Loucy (cell line): ENCODE measurements around the gene HSD17B12.
A peak's percentile ranks its signal among the peaks of the same experiment; 100 is the strongest.

Experiments used
- H2AFZ ChIP-seq: fragments of 200-600 bp; sonication (generic); 2 replicates; pipeline ENCODE4 v1.6.0; 2016; ENCODE audit warnings: antibody characterized with exemption, mild to moderate bottlenecking, low read length, moderate library complexity
- H3F3A ChIP-seq: fragments of 200-600 bp; 2 replicates; pipeline ENCODE4 v1.6.0; 2016; ENCODE audit warnings: antibody characterized with exemption, low read depth, mild to moderate bottlenecking
- H3K27me3 ChIP-seq: fragments of 200-600 bp; sonication (generic); 2 replicates; pipeline ENCODE4 v1.6.1; 2014; ENCODE audit warnings: low read length, mild to moderate bottlenecking; ENCODE audit not compliant: insufficient read depth, poor library complexity, severe bottlenecking
- H3K36me3 ChIP-seq: fragments of 200-600 bp; sonication (generic); 2 replicates; pipeline ENCODE4 v1.6.1; 2016; ENCODE audit warnings: low read length; ENCODE audit not compliant: insufficient read depth
- H3K4me1 ChIP-seq: fragments of 200-600 bp; sonication (generic); 2 replicates; pipeline ENCODE4 v1.5.1; 2014; ENCODE audit warnings: low read length, mild to moderate bottlenecking; ENCODE audit not compliant: insufficient read depth, poor library complexity, severe bottlenecking
- H3K4me2 ChIP-seq: fragments of 200-600 bp; sonication (generic); 2 replicates; pipeline ENCODE4 v1.6.0; 2014; ENCODE audit warnings: antibody characterized with exemption, low read length, low read depth, mild to moderate bottlenecking; ENCODE audit not compliant: poor library complexity, severe bottlenecking
- H3K4me3 ChIP-seq: fragments of 200-600 bp; sonication (generic); 2 replicates; pipeline ENCODE4 v1.5.1; 2014; ENCODE audit warnings: low read length, mild to moderate bottlenecking, mixed read lengths; ENCODE audit not compliant: poor library complexity, severe bottlenecking
- H3K79me2 ChIP-seq: fragments of 200-600 bp; sonication (generic); 2 replicates; pipeline ENCODE4 v1.6.1; 2014; ENCODE audit warnings: low read length; ENCODE audit not compliant: insufficient read depth
- H3K9ac ChIP-seq: fragments of 200-600 bp; sonication (generic); 2 replicates; pipeline ENCODE4 v1.6.0; 2014; ENCODE audit warnings: mild to moderate bottlenecking, low read depth, low read length, moderate library complexity; ENCODE audit not compliant: poor library complexity, severe bottlenecking
- H3K9me2 ChIP-seq: fragments of 200-600 bp; sonication (generic); replicated peaks from 2 replicates; pipeline ENCODE4 v1.6.1; 2016; ENCODE audit warnings: low read depth, low read length, mixed read lengths
- H3K9me3 ChIP-seq: fragments of 200-600 bp; sonication (generic); 2 replicates; pipeline ENCODE4 v1.6.1; 2014; ENCODE audit warnings: mild to moderate bottlenecking, antibody characterized with exemption, low read length, low read depth; ENCODE audit not compliant: insufficient read depth
- H4K20me1 ChIP-seq: fragments of 200-600 bp; sonication (generic); 2 replicates; pipeline ENCODE4 v1.6.0; 2014; ENCODE audit warnings: antibody characterized with exemption, low read length, mild to moderate bottlenecking; ENCODE audit not compliant: insufficient read depth, poor library complexity, severe bottlenecking
- CTCF ChIP-seq: fragments of 200-600 bp; sonication (generic); conservative IDR thresholded peaks from 2 replicates; pipeline ENCODE4 v1.5.1; 2014; ENCODE audit warnings: mild to moderate bottlenecking, antibody characterized with exemption, low read length
- EZH2phosphoT487 ChIP-seq: fragments of 200-600 bp; IDR thresholded peaks from 2 replicates; pipeline ENCODE4 v1.6.1; 2018; ENCODE audit warnings: antibody characterized with exemption, mild to moderate bottlenecking, moderate library complexity, borderline replicate concordance

Gene HSD17B12

GRCh38 chr11:43866969-43867368 is 186.4 kb downstream of the HSD17B12 start:
- TF ChIP-seq CTCF (no peak), EZH2phosphoT487 (no peak)
- Histone ChIP-seq H3K4me3 (no peak overlapping the region), H3K27me3 (peaks cover 8% of the 10 kb centered on the region), H3K4me2 (no peak overlapping the region), H3K36me3 (no peaks in the 10 kb centered on the region), H3K9ac (no peak overlapping the region), H3K79me2 (no peaks in the 10 kb centered on the region), H3K9me2 (no peaks in the 10 kb centered on the region), H3F3A (peaks cover 12% of the 10 kb centered on the region), H3K4me1 (peaks cover 16% of the 10 kb centered on the region), H4K20me1 (no peaks in the 10 kb centered on the region), H3K9me3 (no peaks in the 10 kb centered on the region), H2AFZ (no peak overlapping the region)

- H4K20me1 ChIP-seq, result no peaks in the 10 kb centered on the region
- TF ChIP-seq EZH2phosphoT487, result no peak
- no peak for TF ChIP-seq CTCF
- no peak overlapping the region for H3K9ac ChIP-seq
- no peak overlapping the region for H2AFZ ChIP-seq
- no peaks in the 10 kb centered on the region for H3K36me3 ChIP-seq
- peaks cover 16% of the 10 kb centered on the region for H3K4me1 ChIP-seq
- H3K4me3 ChIP-seq, result peak overlapping the region; percentile 48
- no peaks in the 10 kb centered on the region for H3K9me3 ChIP-seq
- H3F3A ChIP-seq, result peaks cover 12% of the 10 kb centered on the region
- no peaks in the 10 kb centered on the region for H3K9me2 ChIP-seq
- H3K79me2 ChIP-seq, result no peaks in the 10 kb centered on the region
- peak overlapping the region; percentile 67 for H3K4me2 ChIP-seq
- H3K27me3 ChIP-seq, result peaks cover 28% of the 10 kb centered on the region
These were observed 188.5 kb downstream of the HSD17B12 start for GRCh38 chr11:43868852-43869567.

- Histone ChIP-seq H3K27me3 (peaks cover 47% of the 10 kb centered on the region), H3K4me1 (peaks cover 16% of the 10 kb centered on the region), H3K4me3 (no peak overlapping the region), H2AFZ (no peak overlapping the region), H3K79me2 (no peaks in the 10 kb centered on the region), H3K4me2 (no peak overlapping the region), H4K20me1 (no peaks in the 10 kb centered on the region), H3K9ac (no peak overlapping the region), H3K9me3 (no peaks in the 10 kb centered on the region), H3K36me3 (no peaks in the 10 kb centered on the region), H3K9me2 (no peaks in the 10 kb centered on the region), H3F3A (peaks cover 12% of the 10 kb centered on the region)
- TF ChIP-seq CTCF, result no peak
- TF ChIP-seq EZH2phosphoT487, result no peak
These were observed 190.5 kb downstream of the HSD17B12 start for GRCh38 chr11:43871051-43871450.
